Measurements from ENCODE around the gene KIF20B. TPM values are rescaled to one million over a fixed set of nuclear protein-coding genes. Genes with fewer than 3 reads are reported as not detected.

KIF20B gene
- total RNA-seq, 1 experiment from 2014 or later: 50.2 TPM

DNA sequence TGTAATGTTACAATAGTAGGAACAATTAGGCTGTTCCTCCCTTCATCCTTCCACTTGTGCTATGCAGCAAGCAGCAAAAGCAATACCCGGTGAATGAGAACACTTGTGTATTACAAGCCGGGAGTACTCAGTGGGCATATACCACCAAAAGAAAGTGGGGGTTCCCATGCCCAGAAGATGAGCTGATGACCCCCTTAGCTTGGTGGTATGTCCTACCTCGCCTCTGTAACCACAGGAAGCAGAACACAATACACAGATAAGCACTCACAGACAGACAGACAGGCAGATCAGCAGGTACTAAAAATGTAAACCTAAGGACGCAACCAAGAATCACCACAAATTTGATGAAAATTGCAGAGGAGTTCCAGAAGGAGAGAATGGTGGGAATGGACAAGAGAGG lies 15.5 kb upstream of the KIF20B start:
- Histone ChIP-seq H3K79me2 (ENCODE audit: insufficient read depth, low read length) (no peaks in the 10 kb centered on the region), H3K9me3 (ENCODE audit: control insufficient read depth in 1 of 2, insufficient read depth in 1 of 2, low read depth in 1 of 2, low read length in 2 of 2) (no peaks in the 10 kb centered on the region), H3K4me2 (ENCODE audit: low read length) (no peak overlapping the region), H2AFZ (ENCODE audit: low read depth, low read length, poor library complexity, severe bottlenecking) (no peak overlapping the region), H3K36me3 (ENCODE audit: control insufficient read depth in 1 of 2, insufficient read depth in 2 of 2, low read length in 2 of 2) (no peaks in the 10 kb centered on the region), H3K9me2 (ENCODE audit: insufficient read depth) (no peaks in the 10 kb centered on the region), H3K4me1 (ENCODE audit: control insufficient read depth in 1 of 2, insufficient read depth in 2 of 2, low read length in 2 of 2) (no peaks in the 10 kb centered on the region), H3K27ac (ENCODE audit: low read depth, low read length) (no peak overlapping the region), H4K20me1 (ENCODE audit: insufficient read depth) (no peaks in the 10 kb centered on the region), H3K4me3 (replicated peaks in 1 of 2; ENCODE audit: low read depth in 1 of 2, low read length in 2 of 2) (no peak overlapping the region), H3K9ac (ENCODE audit: low read length) (no peak overlapping the region), H3K27me3 (ENCODE audit: insufficient read depth, low read length) (no peaks in the 10 kb centered on the region)
- TF ChIP-seq POLR2AphosphoS5 (IDR thresholded peaks at IDR 0.05; ENCODE audit: low read depth, low read length) (no peak), POLR2A (IDR thresholded peaks at IDR 0.05; ENCODE audit: borderline replicate concordance, extremely low read depth, insufficient read depth, insufficient read length) (no peak), SP1 (IDR thresholded peaks at IDR 0.05; ENCODE audit: low read depth) (no peak), ELF1 (IDR thresholded peaks at IDR 0.05; ENCODE audit: borderline replicate concordance, low read depth) (no peak), ZNF274 (IDR thresholded peaks at IDR 0.05; ENCODE audit: low read depth, low read length) (no peak), CEBPB (IDR thresholded peaks at IDR 0.05; ENCODE audit: low read depth) (no peak)
- BruUV-seq (replicated peaks): no TSS peak
- DNase-seq (ENCODE audit: low read depth, low spot score) (no peak), ATAC-seq (no peak)
- intact Hi-C loops (cut with micrococcal nuclease): no loop called here
- CTCF ChIA-PET: no interaction called here
- RAD21 ChIA-PET (ENCODE audit: low non-redundant PET in 1 of 2, low total read pairs in 2 of 2, uncharacterized antibody in 2 of 2, unreplicated experiment in 2 of 2): no interaction called here
- POLR2A ChIA-PET: interaction anchor here (1.4 to 2.3 kb wide), 2 partner anchors 15 kb away, joined by 3 to 7 read pairs; partner anchors contain the start of gene KIF20B

DNA sequence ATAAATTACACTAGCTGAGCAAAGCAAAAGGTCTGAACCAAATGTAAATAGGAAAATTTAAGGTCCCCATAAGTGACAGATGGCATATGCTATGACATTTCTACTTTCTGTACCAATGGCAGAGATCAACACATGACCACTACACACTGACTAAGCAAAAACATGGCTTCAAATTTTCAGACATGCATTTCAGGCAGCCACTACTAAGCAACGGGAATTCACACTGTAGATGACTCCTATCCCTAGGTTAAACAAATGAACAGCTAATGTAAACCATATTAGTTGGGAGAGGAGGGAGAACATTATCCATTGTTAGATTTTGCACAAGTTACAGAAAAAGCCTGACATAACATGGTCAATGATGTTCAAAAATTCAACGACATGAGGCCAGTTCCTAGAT lies 11.4 kb upstream of the KIF20B start:
- ChIA-PET CTCF (no interaction called here), RAD21 (ENCODE audit: low non-redundant PET in 1 of 2, low total read pairs in 2 of 2, uncharacterized antibody in 2 of 2, unreplicated experiment in 2 of 2) (no interaction called here), POLR2A (no interaction called here)
- H3K4me2 ChIP-seq (ENCODE audit: low read length): no peak overlapping the region
- H3K9ac ChIP-seq (ENCODE audit: low read length): no peak overlapping the region
- no peaks in the 10 kb centered on the region for H3K27me3 ChIP-seq (ENCODE audit: insufficient read depth, low read length)
- no TSS peak for BruUV-seq (replicated peaks)
- H3K79me2 ChIP-seq (ENCODE audit: insufficient read depth, low read length): no peaks in the 10 kb centered on the region
- no peaks in the 10 kb centered on the region for H3K4me1 ChIP-seq (ENCODE audit: control insufficient read depth in 1 of 2, insufficient read depth in 2 of 2, low read length in 2 of 2)
- no peaks in the 10 kb centered on the region for H3K9me3 ChIP-seq (ENCODE audit: control insufficient read depth in 1 of 2, insufficient read depth in 1 of 2, low read depth in 1 of 2, low read length in 2 of 2)
- no peaks in the 10 kb centered on the region for H4K20me1 ChIP-seq (ENCODE audit: insufficient read depth)
- TF ChIP-seq POLR2AphosphoS5 (IDR thresholded peaks at IDR 0.05; ENCODE audit: low read depth, low read length) (no peak), TCF7L2 (IDR thresholded peaks at IDR 0.05; ENCODE audit: borderline replicate concordance, extremely low read depth, insufficient read depth, insufficient read length) (no peak), CEBPB (IDR thresholded peaks at IDR 0.05; ENCODE audit: low read depth) (no peak), SIN3A (IDR thresholded peaks at IDR 0.05; ENCODE audit: low read depth) (no peak)
- TF ChIP-seq, protein P1, sequence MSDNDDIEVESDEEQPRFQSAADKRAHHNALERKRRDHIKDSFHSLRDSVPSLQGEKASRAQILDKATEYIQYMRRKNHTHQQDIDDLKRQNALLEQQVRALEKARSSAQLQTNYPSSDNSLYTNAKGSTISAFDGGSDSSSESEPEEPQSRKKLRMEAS (IDR thresholded peaks at IDR 0.05): no peak
- H2AFZ ChIP-seq (ENCODE audit: low read depth, low read length, poor library complexity, severe bottlenecking): no peak overlapping the region
- H3K9me2 ChIP-seq (ENCODE audit: insufficient read depth): no peaks in the 10 kb centered on the region
- DNase-seq (ENCODE audit: low read depth, low spot score) (no peak), ATAC-seq (no peak)
- H3K36me3 ChIP-seq (ENCODE audit: control insufficient read depth in 1 of 2, insufficient read depth in 2 of 2, low read length in 2 of 2): no peaks in the 10 kb centered on the region
- intact Hi-C loops (cut with micrococcal nuclease): no loop called here
- H3K27ac ChIP-seq (ENCODE audit: low read depth, low read length): no peak overlapping the region
- H3K4me3 ChIP-seq (replicated peaks in 1 of 2; ENCODE audit: low read depth in 1 of 2, low read length in 2 of 2): no peak overlapping the region
